GM23338 (cell line): ENCODE data around the gene OSBPL10. TPM values are rescaled to one million over a fixed set of nuclear protein-coding genes. Genes with fewer than 3 reads are reported as not detected.
"Not testable (repeated sequence)": the region's sequence is repeated elsewhere in the genome, so short reads cannot be mapped to it uniquely, and the experiment has no call there.

Experiments
- ATAC-seq: fragments of 200-7000 bp; cut with Tn5 transposase; 3 replicates; pipeline ENCODE4 v1.9.1; 2020
- DNase-seq: peaks from one replicate; pipeline ENCODE4 v3.0.0-alpha.2; 2015; ENCODE audit warnings: low spot score
- H2AFZ ChIP-seq: fragments of 200-600 bp; sonication (generic); 2 replicates; pipeline ENCODE4 v1.8.0; 2016; ENCODE audit warnings: antibody characterized with exemption, mild to moderate bottlenecking, moderate library complexity
- H3F3A ChIP-seq: fragments of 200-600 bp; sonication (generic); replicated peaks from 2 replicates; pipeline ENCODE4 v1.8.0; 2017; ENCODE audit warnings: antibody characterized with exemption, mixed run types, low read depth
- H3K27ac ChIP-seq: fragments of 200-600 bp; sonication (generic); 2 replicates; pipeline ENCODE4 v1.6.1; 2016; ENCODE audit warnings: low read depth
- H3K27me3 ChIP-seq: fragments of 200-600 bp; sonication (generic); 2 replicates; pipeline ENCODE4 v1.8.0; 2016; ENCODE audit warnings: mild to moderate bottlenecking, mixed run types, moderate library complexity; ENCODE audit not compliant: insufficient read depth
- H3K36me3 ChIP-seq: fragments of 200-600 bp; sonication (generic); 2 replicates; pipeline ENCODE4 v1.8.0; 2016; ENCODE audit warnings: mild to moderate bottlenecking; ENCODE audit not compliant: insufficient read depth
- H3K4me1 ChIP-seq: fragments of 200-600 bp; sonication (generic); 2 replicates; pipeline ENCODE4 v1.8.0; 2016; ENCODE audit warnings: mild to moderate bottlenecking, moderate library complexity; ENCODE audit not compliant: insufficient read depth
- H3K4me2 ChIP-seq: fragments of 200-600 bp; sonication (generic); 2 replicates; pipeline ENCODE4 v1.7.1; 2017; ENCODE audit warnings: mixed run types
- H3K4me3 ChIP-seq: fragments of 200-600 bp; sonication (generic); 2 replicates; pipeline ENCODE4 v1.6.1; 2016; ENCODE audit warnings: mixed run types
- H3K79me2 ChIP-seq: fragments of 200-600 bp; sonication (generic); replicated peaks from 2 replicates; pipeline ENCODE4 v1.8.0; 2017; ENCODE audit warnings: mild to moderate bottlenecking; ENCODE audit not compliant: insufficient read depth
- H3K9me2 ChIP-seq: fragments of 200-600 bp; sonication (generic); 2 replicates; pipeline ENCODE4 v1.8.0; 2017; ENCODE audit not compliant: insufficient read depth
- H4K20me1 ChIP-seq: fragments of 200-600 bp; sonication (generic); replicated peaks from 2 replicates; pipeline ENCODE4 v1.8.0; 2017; ENCODE audit warnings: mild to moderate bottlenecking; ENCODE audit not compliant: insufficient read depth
- H3K27ac Mint-ChIP-seq: 2 replicates; pipeline ENCODE4 v1.8.0; 2020; ENCODE audit warnings: inconsistent platforms, mild to moderate bottlenecking, moderate library complexity, mixed read lengths
- H3K27me3 Mint-ChIP-seq: 3 replicates; pipeline ENCODE4 v1.8.0; 2022; ENCODE audit warnings: low read depth, mild to moderate bottlenecking, moderate library complexity, mixed read lengths, inconsistent platforms; ENCODE audit not compliant: insufficient read depth, poor library complexity
- H3K36me3 Mint-ChIP-seq: 3 replicates; pipeline ENCODE4 v1.8.0; 2021; ENCODE audit warnings: low read depth, mild to moderate bottlenecking, inconsistent platforms, moderate library complexity, mixed read lengths
- H3K4me1 Mint-ChIP-seq: 3 replicates; pipeline ENCODE4 v1.8.0; 2020; ENCODE audit warnings: mild to moderate bottlenecking, inconsistent platforms, mixed read lengths
- H3K4me3 Mint-ChIP-seq: 3 replicates; pipeline ENCODE4 v1.8.0; 2021; ENCODE audit warnings: moderate library complexity, mild to moderate bottlenecking, inconsistent platforms, mixed read lengths
- H3K9me3 Mint-ChIP-seq: 3 replicates; pipeline ENCODE4 v1.8.0; 2020; ENCODE audit warnings: moderate library complexity, mild to moderate bottlenecking, inconsistent platforms, mixed read lengths
- CREB1 ChIP-seq: fragments of 250-450 bp; sonication (Bioruptor Pico); IDR thresholded peaks from 2 replicates; pipeline ENCODE4 v1.5.0; 2020; ENCODE audit warnings: low read depth, mild to moderate bottlenecking, moderate library complexity
- CTCF ChIP-seq, 2 experiments: fragments of 200-600 bp in 1 of 2; sonication (generic) in 1 of 2; conservative IDR thresholded peaks; 2 replicates each; pipeline versions ENCODE4 v1.5.1 to v1.6.1; 2016 to 2017; ENCODE audit warnings: antibody characterized with exemption in 2 of 2, low read depth in 2 of 2, mild to moderate bottlenecking in 2 of 2, moderate library complexity in 1 of 2
- ETS1 ChIP-seq: IDR thresholded peaks from 2 replicates; pipeline ENCODE4 v1.6.1; 2016; ENCODE audit warnings: antibody characterized with exemption
- EZH2 ChIP-seq: fragments of 200-600 bp; sonication (generic); IDR thresholded peaks from one replicate; pipeline ENCODE4 v1.8.0; 2017; ENCODE audit warnings: antibody characterized with exemption, mild to moderate bottlenecking, low read depth; ENCODE audit not compliant: unreplicated experiment
- JUNB ChIP-seq: IDR thresholded peaks from one replicate; pipeline ENCODE4 v1.6.1; 2016; ENCODE audit warnings: antibody characterized with exemption; ENCODE audit not compliant: unreplicated experiment
- NANOG ChIP-seq: IDR thresholded peaks from 2 replicates; pipeline ENCODE4 v1.6.1; 2016; ENCODE audit warnings: antibody characterized with exemption, borderline replicate concordance
- POLR2AphosphoS5 ChIP-seq: IDR thresholded peaks from 2 replicates; pipeline ENCODE4 v1.6.1; 2016; ENCODE audit warnings: antibody characterized with exemption, low read depth
- REST ChIP-seq: IDR thresholded peaks from one replicate; pipeline ENCODE4 v1.6.1; 2018; ENCODE audit warnings: antibody characterized with exemption; ENCODE audit not compliant: unreplicated experiment
- STAT1 ChIP-seq: IDR thresholded peaks from one replicate; pipeline ENCODE4 v1.6.1; 2016; ENCODE audit warnings: antibody characterized with exemption; ENCODE audit not compliant: unreplicated experiment
- ZNF114 ChIP-seq: fragments of 250-450 bp; sonication (Bioruptor Pico); IDR thresholded peaks from 2 replicates; pipeline ENCODE4 v1.5.0; 2020; ENCODE audit warnings: mild to moderate bottlenecking, moderate library complexity
- ZNF331 ChIP-seq: fragments of 250-450 bp; sonication (Bioruptor Pico); IDR thresholded peaks from 2 replicates; pipeline ENCODE4 v1.5.0; 2020; ENCODE audit warnings: low read depth, mild to moderate bottlenecking, moderate library complexity
- polyA plus RNA-seq: library from polyadenylated mRNA; unstranded; fragments of >200 nt; fragmentation: Nextera tagmentation; extraction: Ambion mirVana; gene quantifications from 2 replicates; pipeline ENCODE4 v1.2.1, GENCODE V29; 2016
- total RNA-seq: library from RNA; depleted of rRNA; stranded (reverse); fragments of >200 nt; shearing (Covaris generic); gene quantifications from 2 replicates; pipeline ENCODE4 v1.2.3, GENCODE V29; 2014

The OSBPL10 gene
- total and polyA plus RNA-seq, 2 experiments from 2014 or later: 23.8 to 149 TPM

GRCh38 chr3:31690771-31691170 is 290.3 kb downstream of the OSBPL10 start (continued):
- no peak for TF ChIP-seq REST
- no peak for TF ChIP-seq EZH2
- TF ChIP-seq STAT1: no peak
- TF ChIP-seq POLR2AphosphoS5: no peak
- TF ChIP-seq ZNF114: no peak

- not testable (repeated sequence) for H3K4me2 ChIP-seq, H3K9me2 ChIP-seq, H3K27ac ChIP-seq, H3K27ac Mint-ChIP-seq, H3K27me3 Mint-ChIP-seq, H3F3A ChIP-seq, H3K27me3 ChIP-seq, H3K4me3 ChIP-seq, H3K4me3 Mint-ChIP-seq, ATAC-seq, H4K20me1 ChIP-seq, DNase-seq, H2AFZ ChIP-seq
- H3K36me3 Mint-ChIP-seq: peaks cover 40% of the 10 kb centered on the region
- H3K4me1 Mint-ChIP-seq: peaks cover 23% of the 10 kb centered on the region
- peaks cover 22% of the 10 kb centered on the region; the same call in 2 of the 3 replicates for H3K9me3 Mint-ChIP-seq
- Histone ChIP-seq H3K79me2 (peaks cover 11% of the 10 kb centered on the region), H3K4me1 (peaks cover 12% of the 10 kb centered on the region; the same call in 1 of the 2 replicates), H3K36me3 (peaks cover 19% of the 10 kb centered on the region; the same call in 1 of the 2 replicates)
Observed at GRCh38 chr3:31689523-31689922, 291.5 kb downstream of the OSBPL10 start.

GRCh38 chr3:31688984-31689383 is 292.1 kb downstream of the OSBPL10 start:
- Histone ChIP-seq H3K36me3 (peaks cover 19% of the 10 kb centered on the region; the same call in 1 of the 2 replicates), H3K4me3 (no peak overlapping the region), H3F3A (no peaks in the 10 kb centered on the region), H3K4me1 (peaks cover 12% of the 10 kb centered on the region; the same call in 1 of the 2 replicates), H3K27me3 (no peaks in the 10 kb centered on the region), H3K79me2 (peaks cover 11% of the 10 kb centered on the region), H4K20me1 (no peaks in the 10 kb centered on the region; the same call in 1 of the 2 replicates), H3K27ac (no peak overlapping the region), H3K9me2 (no peaks in the 10 kb centered on the region), H2AFZ (no peak overlapping the region), H3K4me2 (no peak overlapping the region)
- H3K4me1 Mint-ChIP-seq: peaks cover 23% of the 10 kb centered on the region
- peaks cover 5% of the 10 kb centered on the region for H3K27me3 Mint-ChIP-seq
- DNase-seq: no peak
- H3K36me3 Mint-ChIP-seq: peaks cover 45% of the 10 kb centered on the region
- H3K4me3 Mint-ChIP-seq: no peak overlapping the region
- H3K27ac Mint-ChIP-seq: no peak overlapping the region
- ATAC-seq: no peak
- H3K9me3 Mint-ChIP-seq: peaks cover 22% of the 10 kb centered on the region; the same call in 2 of the 3 replicates
- TF ChIP-seq ZNF331 (CRISPR knock-in tag): no peak
- no peak for TF ChIP-seq STAT1
- TF ChIP-seq ETS1: no peak
- no peak for TF ChIP-seq JUNB
- no peak for TF ChIP-seq NANOG
- TF ChIP-seq CREB1: no peak
- no peak for TF ChIP-seq CTCF (conservative IDR thresholded peaks at IDR 0.05; ENCODE audit: low read depth in 2 of 2)
- no peak for TF ChIP-seq ZNF114
